Activated CD4-positive, alpha-beta T cell treated with anti-CD3 and anti-CD28 coated beads, Interleukin-2, amount 10 ng/mL, durations not matched to agents 7 days and 5 days (primary cell): ENCODE results near the gene SND1. TPM values are rescaled to one million over a fixed set of nuclear protein-coding genes. Genes with fewer than 3 reads are reported as not detected.

Experiments used
- CTCF ChIA-PET: fragments of 350-600 bp; sonication (Branson Sonifier 250); formaldehyde crosslinking; loops from one replicate; lab custom pipeline; 2021; ENCODE audit warnings: antibody characterized with exemption; lab: Charles Lee
- POLR2A ChIA-PET: fragments of 350-600 bp; sonication (Branson Sonifier 250); formaldehyde crosslinking; loops from one replicate; lab custom pipeline; 2021; ENCODE audit warnings: antibody characterized with exemption; lab: Charles Lee
- DNase-seq: peaks from one replicate; pipeline ENCODE4 v3.0.0-alpha.2; 2020
- H3K27ac Mint-ChIP-seq: one replicate; pipeline ENCODE4 v1.8.0; 2021; ENCODE audit warnings: mild to moderate bottlenecking, moderate library complexity, mixed read lengths
- H3K27me3 Mint-ChIP-seq: one replicate; pipeline ENCODE4 v1.8.0; 2021; ENCODE audit warnings: mixed read lengths
- H3K36me3 Mint-ChIP-seq: one replicate; pipeline ENCODE4 v1.8.0; 2021; ENCODE audit warnings: low read depth, mixed read lengths
- H3K4me1 Mint-ChIP-seq: one replicate; pipeline ENCODE4 v1.8.0; 2021; ENCODE audit warnings: mixed read lengths
- H3K4me3 Mint-ChIP-seq: one replicate; pipeline ENCODE4 v1.8.0; 2021; ENCODE audit warnings: mild to moderate bottlenecking, moderate library complexity, mixed read lengths
- H3K9me3 Mint-ChIP-seq: one replicate; pipeline ENCODE4 v1.8.0; 2021; ENCODE audit warnings: mixed read lengths
- total RNA-seq, 2 experiments: library from RNA; stranded (reverse); gene quantifications; one replicate each; pipeline ENCODE4 v1.2.3, GENCODE V29; 2021

The SND1 gene
- total RNA-seq, 2 experiments from 2014 or later = 141 to 163 TPM

DNA sequence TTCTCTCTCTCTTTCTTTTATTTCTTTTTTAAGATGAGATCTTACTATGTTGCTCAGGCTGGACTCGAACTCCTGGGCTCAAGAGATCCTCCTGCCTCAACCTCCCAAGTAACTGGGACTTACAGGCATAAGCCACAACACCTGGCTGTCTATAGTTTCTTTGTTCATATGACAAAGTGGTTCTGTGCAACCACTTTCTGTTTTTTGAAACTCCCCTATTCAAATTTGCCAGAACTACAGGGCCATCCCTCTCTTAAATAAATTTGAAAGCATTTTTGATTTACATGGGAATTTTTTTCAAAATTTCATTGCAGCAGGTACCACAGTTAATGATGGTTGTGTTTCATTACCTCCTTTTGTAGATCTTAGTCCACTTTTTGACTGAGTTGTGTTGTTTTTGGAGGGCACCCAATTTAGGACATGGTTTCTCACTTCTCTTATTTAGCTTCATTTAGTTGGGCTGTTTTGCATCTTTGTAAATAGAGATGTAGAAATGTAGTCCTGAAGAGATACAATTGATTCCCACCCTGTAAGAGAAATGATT, 260.0 kb downstream of the SND1 start:
- H3K4me1 Mint-ChIP-seq = peaks cover 6% of the 10 kb centered on the region
- no peak overlapping the region for H3K27ac Mint-ChIP-seq
- H3K36me3 Mint-ChIP-seq = peaks cover 14% of the 10 kb centered on the region
- ChIA-PET CTCF (interaction anchor here (0.6 kb wide), 1 partner anchor 96 kb away, joined by 3 read pairs; no protein-coding TSS in a partner anchor), POLR2A (no interaction called here)
- H3K27me3 Mint-ChIP-seq = no peaks in the 10 kb centered on the region
- DNase-seq = no peak
- no peak overlapping the region for H3K4me3 Mint-ChIP-seq
- no peaks in the 10 kb centered on the region for H3K9me3 Mint-ChIP-seq

DNA sequence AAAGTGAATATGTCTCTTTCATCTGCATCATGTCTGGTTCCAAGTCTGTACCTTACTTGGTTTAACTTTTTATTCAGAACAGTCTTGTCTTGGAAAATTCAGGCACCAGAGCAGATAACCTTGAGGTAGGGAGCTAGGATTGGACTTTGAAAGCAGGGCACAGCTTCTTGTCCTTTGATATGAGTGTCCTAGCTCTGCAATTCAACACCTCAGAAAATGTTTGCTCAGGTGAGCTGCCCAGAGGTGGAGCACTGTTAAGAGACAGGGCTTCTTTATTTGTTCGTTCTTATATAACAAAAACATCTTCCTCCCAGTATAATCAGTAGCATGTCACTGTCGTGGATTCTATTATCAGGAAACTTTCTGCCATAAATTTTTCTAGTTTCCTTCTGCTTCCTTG, 260.9 kb downstream of the SND1 start:
- Mint-ChIP-seq H3K27me3 (no peaks in the 10 kb centered on the region), H3K27ac (no peak overlapping the region), H3K36me3 (peaks cover 12% of the 10 kb centered on the region), H3K4me1 (no peaks in the 10 kb centered on the region), H3K9me3 (no peaks in the 10 kb centered on the region), H3K4me3 (no peak overlapping the region)
- ChIA-PET CTCF (no interaction called here), POLR2A (no interaction called here)
- DNase-seq = no peak

DNA sequence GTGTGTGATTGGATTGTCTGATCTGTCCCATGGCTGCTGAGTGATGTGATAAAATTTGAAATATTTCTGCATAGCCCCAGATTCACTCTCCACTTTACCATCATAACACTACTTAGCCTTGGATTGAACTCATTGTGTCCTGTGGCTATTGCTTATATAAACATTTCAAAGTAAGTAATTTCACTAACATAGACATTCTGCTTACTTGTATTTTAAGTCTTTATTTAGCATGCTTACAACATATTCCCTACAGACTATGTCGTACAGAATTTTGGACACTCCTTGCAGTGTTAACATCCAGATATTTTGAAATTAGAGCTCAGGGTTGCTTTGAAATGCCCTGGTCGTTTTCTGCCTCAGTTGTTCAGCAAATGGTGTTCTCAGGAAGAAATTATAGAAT, 261.7 kb downstream of the SND1 start:
- CTCF ChIA-PET = interaction anchor here (1.6 kb wide), 1 partner anchor 8 kb away, joined by 4 read pairs; no protein-coding TSS in a partner anchor

DNA sequence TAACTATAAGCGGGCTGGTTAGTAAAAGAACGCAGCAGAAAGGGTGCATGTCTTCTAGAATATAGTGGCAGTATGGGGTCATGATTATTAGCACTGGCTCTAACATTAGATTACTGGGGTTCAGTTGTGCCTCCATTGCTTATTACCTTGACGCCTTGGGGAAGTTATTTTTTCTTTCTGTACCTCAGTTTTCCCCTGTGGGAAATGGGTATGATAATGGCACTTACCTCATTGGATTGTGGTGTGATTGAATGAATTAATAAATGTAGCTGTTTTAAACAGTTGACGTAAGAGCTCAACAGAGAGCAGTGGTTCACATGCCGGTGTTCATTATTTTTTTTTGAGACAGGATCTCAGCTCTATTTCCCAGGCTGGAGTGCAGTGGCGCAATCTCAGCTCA, 262.7 kb downstream of the SND1 start:
- H3K4me3 Mint-ChIP-seq = no peak overlapping the region
- H3K36me3 Mint-ChIP-seq = peaks cover 12% of the 10 kb centered on the region
- no peaks in the 10 kb centered on the region for H3K4me1 Mint-ChIP-seq
- DNase-seq = no peak
- POLR2A ChIA-PET = no interaction called here
- H3K27ac Mint-ChIP-seq = no peak overlapping the region
- H3K27me3 Mint-ChIP-seq = no peaks in the 10 kb centered on the region
- CTCF ChIA-PET = interaction anchor here (0.9 to 1.6 kb wide), 2 partner anchors 9 to 11 kb away, joined by 3 to 4 read pairs; no protein-coding TSS in a partner anchor
- H3K9me3 Mint-ChIP-seq = no peaks in the 10 kb centered on the region

More for the DNA sequence above, 261.7 kb downstream of the SND1 start:
- Mint-ChIP-seq H3K9me3 (no peaks in the 10 kb centered on the region), H3K36me3 (peaks cover 12% of the 10 kb centered on the region), H3K4me1 (no peaks in the 10 kb centered on the region), H3K27me3 (no peaks in the 10 kb centered on the region), H3K4me3 (no peak overlapping the region), H3K27ac (no peak overlapping the region)
- POLR2A ChIA-PET = no interaction called here
- DNase-seq = no peak

DNA sequence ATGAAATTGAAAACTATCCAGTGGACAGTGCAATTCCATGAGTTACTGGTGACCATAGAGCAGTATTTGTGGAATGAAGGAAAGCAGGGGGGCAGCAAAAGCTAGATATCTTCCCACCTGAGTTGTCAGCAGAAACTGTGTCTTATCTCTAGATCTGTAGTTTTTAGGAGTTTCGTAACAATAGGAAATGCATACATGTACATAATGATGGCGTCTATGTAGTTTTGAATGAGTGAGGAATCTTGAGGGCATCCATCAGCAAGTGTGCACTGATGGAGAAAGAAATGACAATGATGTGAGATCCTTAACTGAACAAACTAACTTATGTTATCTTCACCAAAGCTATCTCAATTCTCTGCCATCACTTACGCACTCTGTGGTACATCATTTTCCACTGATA, 264.7 kb downstream of the SND1 start:
- Mint-ChIP-seq H3K36me3 (peaks cover 7% of the 10 kb centered on the region), H3K9me3 (no peaks in the 10 kb centered on the region), H3K27me3 (no peaks in the 10 kb centered on the region), H3K27ac (no peak overlapping the region), H3K4me1 (no peaks in the 10 kb centered on the region), H3K4me3 (no peak overlapping the region)
- ChIA-PET CTCF (interaction anchor here (1.6 kb wide), 1 partner anchor 13 kb away, joined by 5 read pairs; no protein-coding TSS in a partner anchor), POLR2A (no interaction called here)
- no peak for DNase-seq

DNA sequence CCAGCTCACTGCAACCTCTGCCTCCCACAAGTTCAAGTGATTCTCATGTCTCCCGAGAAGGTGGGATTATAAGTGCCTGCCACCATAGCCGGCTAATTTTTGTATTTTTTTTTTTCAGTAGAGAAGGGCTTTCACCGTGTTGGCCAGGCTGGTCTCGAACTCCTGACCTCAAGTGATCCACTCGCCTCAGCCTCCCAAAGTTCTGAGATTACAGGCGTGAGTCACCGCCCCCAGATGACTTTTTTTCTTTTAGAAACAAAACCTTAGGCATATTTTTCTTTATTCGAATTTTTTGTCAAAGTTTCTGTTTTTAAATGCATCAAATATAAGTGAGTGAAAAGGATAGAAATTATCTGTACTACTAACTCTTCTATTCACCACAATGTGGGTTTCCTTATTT, 266.1 kb downstream of the SND1 start:
- Mint-ChIP-seq H3K27ac (no peak overlapping the region), H3K4me1 (no peaks in the 10 kb centered on the region), H3K27me3 (no peaks in the 10 kb centered on the region), H3K4me3 (no peak overlapping the region), H3K9me3 (no peaks in the 10 kb centered on the region), H3K36me3 (peaks cover 2% of the 10 kb centered on the region)
- DNase-seq = no peak
- CTCF ChIA-PET = interaction anchor here (0.6 to 1.0 kb wide), 2 partner anchors 9 to 909 kb away, joined by 4 read pairs; no protein-coding TSS in a partner anchor
- POLR2A ChIA-PET = no interaction called here

DNA sequence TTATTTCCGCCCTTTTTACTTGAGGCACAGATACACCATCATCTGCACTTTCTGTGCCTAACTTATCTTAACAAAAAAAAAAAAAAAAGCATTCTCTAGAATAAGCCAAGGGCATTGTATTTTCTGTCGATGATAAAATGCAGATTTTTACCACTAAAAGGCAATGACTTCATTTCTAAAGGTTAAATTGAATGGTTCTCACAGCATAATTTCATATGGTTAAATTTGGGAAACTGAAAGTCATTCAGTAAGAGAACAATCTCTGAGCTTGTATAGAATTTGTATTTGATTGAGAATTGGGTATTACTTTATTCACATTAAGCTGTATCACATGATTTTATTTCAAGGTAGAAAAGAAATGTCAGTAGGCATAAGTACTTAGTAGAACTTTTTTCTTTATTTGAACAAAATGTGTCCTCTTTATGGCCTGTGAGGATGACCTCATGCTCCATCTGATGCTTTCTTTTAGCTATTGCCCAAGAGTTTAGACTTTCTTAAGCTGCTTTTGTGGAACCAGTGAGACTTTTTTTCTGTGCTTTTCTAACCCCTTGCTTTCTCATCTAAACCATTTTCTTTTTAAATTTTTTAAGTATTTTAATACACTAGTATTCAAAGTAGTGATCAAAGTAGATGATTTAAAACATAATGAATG, 268.9 kb downstream of the SND1 start:
- no peak for DNase-seq
- Mint-ChIP-seq H3K9me3 (no peaks in the 10 kb centered on the region), H3K27ac (no peak overlapping the region), H3K27me3 (no peaks in the 10 kb centered on the region), H3K4me3 (no peak overlapping the region), H3K36me3 (peaks cover 2% of the 10 kb centered on the region), H3K4me1 (no peaks in the 10 kb centered on the region)
- CTCF ChIA-PET = interaction anchor here (0.6 to 0.7 kb wide), 2 partner anchors 15 to 60 kb away, joined by 3 read pairs; no protein-coding TSS in a partner anchor
- POLR2A ChIA-PET = interaction anchor here (0.6 kb wide), 1 partner anchor 25 kb away, joined by 6 read pairs; no protein-coding TSS in a partner anchor

DNA sequence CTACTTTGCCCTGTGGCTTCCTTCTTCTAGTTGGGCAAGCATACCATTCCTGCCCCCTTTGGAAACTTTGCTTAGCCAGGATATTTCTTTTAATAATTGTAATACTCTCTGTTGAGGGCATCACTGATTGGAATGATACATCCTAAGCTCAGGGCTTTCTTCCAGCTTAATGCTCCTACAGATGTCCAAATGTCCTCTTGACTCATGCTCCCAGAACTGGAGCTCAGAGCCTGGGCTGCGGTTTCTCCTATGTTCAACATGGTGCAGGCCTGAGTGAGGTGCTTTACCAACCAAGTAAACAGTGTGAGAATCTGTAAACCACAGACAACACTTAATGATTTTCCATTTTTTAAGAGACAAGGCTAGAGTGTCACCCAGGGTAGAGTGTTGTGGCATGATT, 270.7 kb downstream of the SND1 start:
- H3K36me3 Mint-ChIP-seq = peaks cover 5% of the 10 kb centered on the region
- no peaks in the 10 kb centered on the region for H3K27me3 Mint-ChIP-seq
- CTCF ChIA-PET = no interaction called here

DNA sequence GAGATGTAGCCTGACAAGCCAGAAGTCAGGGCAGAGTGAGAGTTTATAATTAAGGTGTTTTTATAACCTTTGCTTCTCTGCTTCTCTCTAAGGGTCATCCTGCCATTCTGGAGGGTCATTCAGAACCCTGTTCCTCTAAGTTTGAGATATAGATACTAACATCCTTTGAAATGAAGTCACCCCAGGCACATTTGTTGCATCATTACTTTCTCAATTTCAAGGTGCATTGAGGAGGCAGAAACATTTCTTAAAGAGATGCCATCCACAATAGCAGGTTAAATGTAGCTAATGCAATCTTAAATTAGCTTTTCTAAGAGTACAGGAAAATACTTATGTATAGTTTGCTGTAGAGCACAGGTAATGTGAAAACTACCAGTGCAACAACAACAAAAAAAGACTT, 272.9 kb downstream of the SND1 start:
- Mint-ChIP-seq H3K27ac (no peak overlapping the region), H3K27me3 (no peaks in the 10 kb centered on the region), H3K4me1 (peaks cover 1% of the 10 kb centered on the region), H3K4me3 (no peak overlapping the region), H3K9me3 (no peaks in the 10 kb centered on the region), H3K36me3 (peaks cover 13% of the 10 kb centered on the region)
- POLR2A ChIA-PET = no interaction called here
- CTCF ChIA-PET = interaction anchor here (0.8 kb wide), 1 partner anchor 10 kb away, joined by 3 read pairs; no protein-coding TSS in a partner anchor
- no peak for DNase-seq

More for the DNA sequence above, 270.7 kb downstream of the SND1 start:
- H3K9me3 Mint-ChIP-seq = no peaks in the 10 kb centered on the region
- DNase-seq = no peak
- no peak overlapping the region for H3K27ac Mint-ChIP-seq
- POLR2A ChIA-PET = no interaction called here
- H3K4me3 Mint-ChIP-seq = no peak overlapping the region
- H3K4me1 Mint-ChIP-seq = peaks cover 1% of the 10 kb centered on the region

DNA sequence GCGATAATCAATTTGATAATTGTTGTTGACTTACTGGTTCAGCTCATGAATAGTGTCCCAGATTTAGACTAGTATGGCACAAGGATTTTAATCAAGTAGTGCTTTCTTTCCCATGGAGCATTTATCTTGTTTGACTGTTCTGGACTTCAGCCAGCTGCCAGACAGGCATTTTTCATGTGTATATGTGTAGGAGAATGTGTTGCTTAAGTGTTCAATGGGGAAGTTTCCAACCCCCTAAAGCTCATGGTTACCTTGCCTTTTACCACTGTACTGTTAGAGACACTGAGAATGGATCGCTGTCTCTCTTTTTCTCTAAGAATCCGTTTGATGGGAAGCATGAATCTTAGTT, 275.3 kb downstream of the SND1 start:
- H3K27me3 Mint-ChIP-seq = no peaks in the 10 kb centered on the region
- no peaks in the 10 kb centered on the region for H3K9me3 Mint-ChIP-seq
- no peak overlapping the region for H3K4me3 Mint-ChIP-seq
- peaks cover 27% of the 10 kb centered on the region for H3K36me3 Mint-ChIP-seq
- H3K4me1 Mint-ChIP-seq = peaks cover 1% of the 10 kb centered on the region
- ChIA-PET POLR2A (no interaction called here), CTCF (interaction anchor here (0.8 kb wide), 1 partner anchor 35 kb away, joined by 3 read pairs; no protein-coding TSS in a partner anchor)
- no peak for DNase-seq
- no peak overlapping the region for H3K27ac Mint-ChIP-seq

DNA sequence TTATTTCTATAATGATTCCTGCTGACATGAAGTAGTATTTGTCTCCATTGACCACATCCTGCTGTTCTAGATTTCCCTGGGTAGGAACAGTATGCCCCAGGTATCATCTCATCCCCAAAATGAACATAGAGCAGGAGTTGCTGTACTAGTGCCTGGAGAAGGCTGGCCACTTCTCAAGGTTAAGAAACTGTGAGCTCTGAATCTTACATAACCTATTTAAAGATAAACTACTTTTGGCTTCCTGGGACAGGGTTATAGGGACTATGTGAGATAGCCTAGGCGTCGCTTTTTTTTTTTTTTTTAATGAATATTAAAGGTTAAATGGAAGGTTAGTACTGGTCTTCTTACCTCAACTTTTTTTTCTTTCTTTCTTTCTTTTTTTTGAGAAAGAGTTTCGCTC, 276.2 kb downstream of the SND1 start:
- POLR2A ChIA-PET = no interaction called here
- Mint-ChIP-seq H3K27ac (no peak overlapping the region), H3K9me3 (no peaks in the 10 kb centered on the region), H3K27me3 (no peaks in the 10 kb centered on the region), H3K4me1 (peaks cover 1% of the 10 kb centered on the region), H3K36me3 (peaks cover 29% of the 10 kb centered on the region), H3K4me3 (no peak overlapping the region)
- CTCF ChIA-PET = interaction anchor here (1.2 kb wide), 1 partner anchor 24 kb away, joined by 4 read pairs; no protein-coding TSS in a partner anchor
- DNase-seq = no peak

DNA sequence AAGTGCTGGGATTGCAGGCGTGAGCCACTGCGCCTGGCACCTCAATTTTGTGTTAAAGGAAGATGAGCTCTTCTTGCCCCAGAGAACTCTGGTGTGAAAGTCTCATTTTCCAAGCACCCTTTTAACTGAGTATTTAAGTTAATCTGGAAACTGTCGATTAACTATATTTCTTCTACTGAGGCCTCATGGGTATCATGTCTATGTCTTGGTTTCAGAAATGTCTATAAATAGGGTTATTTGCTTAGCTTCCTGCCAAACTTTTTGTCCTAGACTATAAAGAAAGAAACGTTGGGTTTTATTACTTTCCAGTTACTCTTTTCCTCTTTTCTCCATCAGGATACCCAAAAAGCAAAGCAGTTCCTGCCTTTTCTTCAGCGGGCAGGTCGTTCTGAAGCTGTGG, 276.9 kb downstream of the SND1 start:
- no peak overlapping the region for H3K27ac Mint-ChIP-seq
- peaks cover 29% of the 10 kb centered on the region for H3K36me3 Mint-ChIP-seq
- ChIA-PET CTCF (interaction anchor here (1.2 to 2.0 kb wide), 2 partner anchors 12 to 23 kb away, joined by 4 to 5 read pairs; no protein-coding TSS in a partner anchor), POLR2A (no interaction called here)
- H3K9me3 Mint-ChIP-seq = no peaks in the 10 kb centered on the region
- H3K27me3 Mint-ChIP-seq = no peaks in the 10 kb centered on the region
- no peak for DNase-seq
- peaks cover 1% of the 10 kb centered on the region for H3K4me1 Mint-ChIP-seq
- H3K4me3 Mint-ChIP-seq = no peak overlapping the region
